Nephron (organoid): ENCODE results near the gene SSPN.

ENCODE experiments used
- H3K27ac Mint-ChIP-seq, 3 experiments: 2 replicates each; pipeline ENCODE4 v1.8.0; 2020; ENCODE audit warnings: mixed read lengths in 3 of 3, mild to moderate bottlenecking in 2 of 3, moderate library complexity in 1 of 3
- H3K27me3 Mint-ChIP-seq: 2 replicates; pipeline ENCODE4 v1.8.0; 2021; ENCODE audit warnings: low read depth, mild to moderate bottlenecking, moderate library complexity, mixed read lengths
- H3K36me3 Mint-ChIP-seq: 2 replicates; pipeline ENCODE4 v1.8.0; 2020; ENCODE audit warnings: low read depth, mixed read lengths
- H3K4me1 Mint-ChIP-seq: 2 replicates; pipeline ENCODE4 v1.8.0; 2020; ENCODE audit warnings: mixed read lengths
- H3K4me3 Mint-ChIP-seq, 3 experiments: 2 replicates each; pipeline ENCODE4 v1.8.0; 2020; ENCODE audit warnings: mild to moderate bottlenecking in 3 of 3, mixed read lengths in 3 of 3, moderate library complexity in 2 of 3
- H3K9me3 Mint-ChIP-seq: 2 replicates; pipeline ENCODE4 v1.8.0; 2020; ENCODE audit warnings: mixed read lengths
- CTCF ChIP-seq, 3 experiments: fragments of 200-600 bp; sonication (generic); IDR thresholded peaks; one replicate each; pipeline ENCODE4 v1.5.0; 2021; ENCODE audit warnings: antibody characterized with exemption in 3 of 3; ENCODE audit not compliant: unreplicated experiment in 3 of 3

SSPN gene

GRCh38 chr12:26177283-26177682, 18.1 kb upstream of the SSPN start:
- no peaks in the 10 kb centered on the region for H3K36me3 Mint-ChIP-seq
- H3K27me3 Mint-ChIP-seq, result peaks cover 32% of the 10 kb centered on the region
- no peaks in the 10 kb centered on the region for H3K9me3 Mint-ChIP-seq
- no peak for TF ChIP-seq CTCF (IDR thresholded peaks at IDR 0.05; ENCODE audit: unreplicated experiment in 3 of 3)
- H3K4me3 Mint-ChIP-seq, result no peak overlapping the region
- no peak overlapping the region for H3K27ac Mint-ChIP-seq
- H3K4me1 Mint-ChIP-seq, result no peaks in the 10 kb centered on the region

- TF ChIP-seq CTCF (IDR thresholded peaks at IDR 0.05; ENCODE audit: unreplicated experiment in 3 of 3), result no peak
Measured at GRCh38 chr12:26179826-26180225, 15.5 kb upstream of the SSPN start.

GRCh38 chr12:26182377-26182776, 13.0 kb upstream of the SSPN start:
- Mint-ChIP-seq H3K36me3 (no peaks in the 10 kb centered on the region), H3K9me3 (no peaks in the 10 kb centered on the region), H3K4me3 (no peak overlapping the region), H3K27me3 (peaks cover 23% of the 10 kb centered on the region), H3K4me1 (no peaks in the 10 kb centered on the region), H3K27ac (no peak overlapping the region)
- TF ChIP-seq CTCF (IDR thresholded peaks at IDR 0.05; ENCODE audit: unreplicated experiment in 3 of 3), result no peak

More at GRCh38 chr12:26179826-26180225, 15.5 kb upstream of the SSPN start:
- H3K4me3 Mint-ChIP-seq, result no peak overlapping the region
- H3K4me1 Mint-ChIP-seq, result no peaks in the 10 kb centered on the region
- peaks cover 32% of the 10 kb centered on the region for H3K27me3 Mint-ChIP-seq
- H3K36me3 Mint-ChIP-seq, result no peaks in the 10 kb centered on the region
- H3K27ac Mint-ChIP-seq, result no peak overlapping the region
- no peaks in the 10 kb centered on the region for H3K9me3 Mint-ChIP-seq

GRCh38 chr12:26185532-26186320, 9.6 kb upstream of the SSPN start:
- no peaks in the 10 kb centered on the region for H3K36me3 Mint-ChIP-seq
- H3K27ac Mint-ChIP-seq, result no peak overlapping the region
- peaks cover 2% of the 10 kb centered on the region for H3K27me3 Mint-ChIP-seq
- TF ChIP-seq CTCF (IDR thresholded peaks at IDR 0.05; ENCODE audit: unreplicated experiment in 3 of 3), result no peak
- no peaks in the 10 kb centered on the region for H3K4me1 Mint-ChIP-seq
- H3K4me3 Mint-ChIP-seq, result no peak overlapping the region
- no peaks in the 10 kb centered on the region for H3K9me3 Mint-ChIP-seq

GRCh38 chr12:26187014-26187798, 8.2 kb upstream of the SSPN start:
- no peak for TF ChIP-seq CTCF (IDR thresholded peaks at IDR 0.05; ENCODE audit: unreplicated experiment in 3 of 3)
- no peaks in the 10 kb centered on the region for H3K36me3 Mint-ChIP-seq
- no peaks in the 10 kb centered on the region for H3K9me3 Mint-ChIP-seq
- H3K4me3 Mint-ChIP-seq, result no peak overlapping the region
- peaks cover 4% of the 10 kb centered on the region for H3K4me1 Mint-ChIP-seq
- H3K27ac Mint-ChIP-seq, result no peak overlapping the region
- no peaks in the 10 kb centered on the region for H3K27me3 Mint-ChIP-seq
